GM18505 (cell line): ENCODE results near the gene PRDM16.

Experiments used
- ATAC-seq: cut with Tn5 transposase; IDR thresholded peaks from one replicate; pipeline ENCODE4 v1.9.1; 2021; ENCODE audit not compliant: unreplicated experiment
- POLR2A ChIP-seq: IDR thresholded peaks from 4 replicates; pipeline ENCODE4 v1.6.1; 2011; ENCODE audit warnings: borderline replicate concordance; ENCODE audit not compliant: insufficient read depth, insufficient read length; ENCODE audit errors: extremely low read depth

The PRDM16 gene

DNA sequence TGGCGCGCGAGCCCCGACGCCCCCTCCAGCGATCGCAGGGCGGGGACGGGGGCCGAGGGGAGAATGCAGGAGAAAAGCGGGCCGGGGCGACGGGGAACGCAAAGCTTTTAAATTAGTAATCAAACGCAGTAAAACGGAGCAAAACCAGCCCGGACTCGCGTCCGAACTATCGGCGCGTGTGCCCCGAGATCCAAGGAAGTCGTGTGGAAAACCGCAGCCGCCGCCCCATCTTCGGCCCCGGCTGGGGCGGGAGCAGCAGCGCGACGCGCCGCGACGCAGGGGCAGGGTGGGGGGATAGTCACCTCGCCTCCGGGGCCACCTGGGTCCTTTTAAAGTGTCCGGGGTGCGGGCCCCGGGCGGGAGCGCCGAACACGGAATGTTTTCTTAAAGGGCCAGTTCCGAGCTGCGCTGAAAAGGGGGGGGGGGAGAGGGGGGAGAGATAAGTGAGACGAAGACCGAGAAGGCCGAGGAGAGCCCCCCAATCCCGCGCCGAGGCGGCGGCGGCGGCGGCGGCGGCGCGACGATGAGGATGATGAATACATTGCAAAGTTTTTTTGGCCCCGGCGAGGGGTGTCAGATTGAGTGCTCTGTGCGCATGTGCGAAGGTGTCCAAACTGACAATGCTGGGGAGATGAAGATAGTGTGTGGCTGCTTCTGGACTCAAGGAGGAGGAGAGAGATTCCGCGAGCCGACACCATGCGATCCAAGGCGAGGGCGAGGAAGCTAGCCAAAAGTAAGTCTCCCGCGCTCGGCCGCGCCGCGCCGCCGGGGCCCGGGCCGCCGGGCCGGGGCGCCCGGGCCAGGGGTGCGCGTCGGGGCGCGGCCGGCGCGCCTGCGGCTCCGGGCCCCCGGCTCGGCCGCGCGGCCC is at the start of gene PRDM16:
Gene PRDM16, plus strand, starts transcription at position 640 of the 868 bp plus-strand sequence. Its CDS starts 57 bp downstream, at position 697.
- no peak for ATAC-seq

DNA sequence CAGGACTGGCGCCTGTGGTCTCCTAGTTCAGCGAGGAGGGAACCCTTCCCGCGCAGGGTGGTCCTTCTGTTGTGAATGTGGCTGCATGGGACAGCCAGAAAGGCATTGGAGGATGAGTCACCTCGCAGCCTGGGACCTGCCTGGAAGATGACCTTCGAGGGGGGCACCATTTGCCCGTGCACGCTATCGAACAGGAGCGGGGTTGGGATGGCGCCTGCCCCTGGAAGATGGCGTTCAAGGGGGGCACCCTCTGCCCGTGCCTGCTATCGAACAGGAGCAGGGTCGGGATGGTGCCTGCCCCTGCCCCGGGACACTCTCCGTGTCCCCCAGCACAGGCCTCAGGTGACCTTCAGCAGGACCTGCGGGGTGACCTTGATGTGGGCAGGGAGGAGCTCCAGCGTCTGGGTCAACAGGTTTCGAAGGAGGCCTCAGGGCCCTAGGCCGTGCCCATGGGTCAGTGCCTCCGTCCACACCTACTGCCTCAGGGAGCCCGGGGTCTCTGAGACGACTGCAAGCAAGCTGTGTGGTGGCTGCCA is 49.4 kb upstream of the PRDM16 start:
- no peak for TF ChIP-seq POLR2A
- no peak for ATAC-seq

More for the DNA sequence above, at the start of gene PRDM16:
- no peak for TF ChIP-seq POLR2A

DNA sequence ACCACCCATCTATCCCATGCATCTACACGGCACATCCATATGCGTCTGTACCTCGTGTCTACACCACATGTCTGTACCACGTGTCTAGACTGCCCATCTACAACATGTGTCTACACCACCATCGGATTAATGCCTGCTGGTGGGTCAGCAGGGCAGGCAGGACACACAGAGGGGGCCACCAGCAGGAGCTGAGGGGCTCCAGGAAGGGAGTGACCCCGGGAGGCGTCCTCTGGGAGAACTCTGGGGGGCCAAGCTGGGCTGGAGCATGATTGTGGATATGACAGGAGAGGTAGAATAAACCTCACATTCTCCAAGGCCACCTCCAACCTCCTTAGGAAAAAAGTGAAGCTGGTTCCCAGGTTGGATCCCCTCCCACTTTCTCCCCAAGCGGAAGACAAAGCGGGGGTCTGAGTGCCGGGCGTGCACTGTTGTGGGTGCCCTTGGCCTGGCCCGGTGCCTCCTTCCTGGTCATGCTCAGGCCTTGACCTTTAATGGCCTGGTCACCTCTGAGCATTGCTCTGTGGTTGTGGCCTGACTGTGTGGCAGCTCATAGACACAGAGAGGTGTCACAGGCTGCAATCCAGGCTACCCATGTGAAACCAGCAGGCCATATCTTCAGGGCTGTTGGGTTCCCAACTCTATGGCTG is 48.6 kb upstream of the PRDM16 start:
- no peak for ATAC-seq
- no peak for TF ChIP-seq POLR2A

DNA sequence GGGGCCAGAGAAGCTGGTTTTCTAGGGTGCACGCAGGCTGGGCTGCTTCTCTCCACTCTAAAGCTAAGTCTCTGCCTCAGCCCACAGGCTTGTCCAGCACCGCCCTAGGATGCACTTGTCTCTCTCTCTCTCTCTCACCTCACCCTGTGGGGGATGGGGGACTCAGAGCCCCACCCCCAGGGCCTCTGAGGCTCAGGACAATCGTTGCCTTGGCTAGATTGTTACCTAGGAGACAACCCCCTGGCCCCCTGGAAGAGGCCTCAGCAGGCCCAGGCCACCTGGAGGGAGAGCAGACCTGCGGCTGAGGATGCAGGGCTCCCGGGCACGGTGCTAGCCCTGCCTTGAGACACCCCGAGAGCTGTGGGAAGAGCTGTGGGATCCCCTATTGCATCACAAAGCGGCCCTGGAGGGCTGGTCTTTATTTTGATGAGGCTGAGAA is 47.8 kb upstream of the PRDM16 start, which contains the start of gene ACTRT2:
Gene ACTRT2, plus strand, starts transcription at position 235 of the 439 bp plus-strand sequence. CDS start 220 bp downstream, outside the sequence.
- no peak for TF ChIP-seq POLR2A
- no peak for ATAC-seq

DNA sequence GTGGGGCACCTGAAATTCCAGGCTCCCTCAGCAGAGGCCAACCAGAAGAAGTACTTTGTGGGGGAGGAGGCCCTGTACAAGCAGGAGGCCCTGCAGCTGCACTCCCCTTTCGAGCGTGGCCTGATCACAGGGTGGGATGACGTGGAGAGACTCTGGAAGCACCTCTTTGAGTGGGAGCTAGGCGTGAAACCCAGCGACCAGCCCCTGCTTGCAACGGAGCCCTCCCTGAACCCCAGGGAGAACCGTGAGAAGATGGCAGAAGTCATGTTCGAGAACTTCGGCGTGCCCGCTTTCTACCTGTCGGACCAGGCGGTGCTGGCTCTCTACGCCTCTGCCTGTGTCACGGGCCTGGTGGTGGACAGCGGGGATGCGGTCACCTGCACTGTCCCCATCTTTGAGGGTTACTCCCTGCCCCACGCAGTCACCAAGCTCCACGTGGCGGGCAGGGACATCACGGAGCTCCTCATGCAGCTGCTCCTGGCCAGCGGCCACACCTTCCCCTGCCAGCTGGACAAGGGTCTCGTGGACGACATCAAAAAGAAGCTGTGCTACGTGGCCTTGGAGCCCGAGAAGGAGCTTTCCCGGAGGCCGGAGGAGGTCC is 47.1 kb upstream of the PRDM16 start:
- TF ChIP-seq POLR2A, result no peak
- ATAC-seq, result no peak

DNA sequence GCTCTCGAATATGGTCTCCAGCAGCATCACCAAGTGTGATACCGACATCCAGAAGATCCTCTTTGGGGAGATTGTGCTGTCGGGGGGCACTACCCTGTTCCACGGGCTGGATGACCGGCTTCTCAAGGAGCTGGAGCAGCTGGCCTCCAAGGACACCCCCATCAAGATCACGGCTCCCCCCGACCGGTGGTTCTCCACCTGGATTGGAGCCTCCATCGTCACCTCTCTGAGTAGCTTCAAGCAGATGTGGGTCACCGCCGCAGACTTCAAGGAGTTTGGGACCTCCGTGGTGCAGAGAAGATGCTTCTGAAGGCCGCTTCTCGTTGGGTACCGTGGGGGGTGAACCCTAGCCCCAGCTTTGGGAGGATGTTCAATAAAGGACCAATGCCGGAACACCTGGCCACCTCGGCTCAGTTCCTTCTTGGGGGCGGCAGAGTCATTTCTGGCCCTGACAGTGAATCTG is 46.5 kb upstream of the PRDM16 start:
- no peak for TF ChIP-seq POLR2A
- no peak for ATAC-seq

DNA sequence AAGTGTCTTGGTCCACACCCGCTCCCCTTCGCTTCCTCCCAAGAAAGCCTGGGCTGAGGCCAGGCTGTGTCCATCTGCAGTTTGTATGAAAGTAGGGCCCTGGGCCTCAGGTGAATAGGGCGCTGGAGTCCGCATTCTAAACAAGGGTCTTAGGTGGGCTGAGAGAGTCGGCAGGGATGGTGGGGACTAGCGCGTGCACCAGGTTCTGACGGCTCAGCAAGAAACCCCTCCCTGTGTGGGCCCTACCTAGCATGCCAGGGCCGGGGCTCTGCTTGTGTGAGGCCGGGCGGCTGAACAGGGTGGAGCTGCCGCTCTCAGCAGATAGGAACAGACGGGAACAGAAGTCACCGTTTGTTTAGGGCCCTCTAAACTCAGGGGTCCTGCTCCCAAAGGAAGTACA is 46.0 kb upstream of the PRDM16 start:
- TF ChIP-seq POLR2A, result no peak
- no peak for ATAC-seq

DNA sequence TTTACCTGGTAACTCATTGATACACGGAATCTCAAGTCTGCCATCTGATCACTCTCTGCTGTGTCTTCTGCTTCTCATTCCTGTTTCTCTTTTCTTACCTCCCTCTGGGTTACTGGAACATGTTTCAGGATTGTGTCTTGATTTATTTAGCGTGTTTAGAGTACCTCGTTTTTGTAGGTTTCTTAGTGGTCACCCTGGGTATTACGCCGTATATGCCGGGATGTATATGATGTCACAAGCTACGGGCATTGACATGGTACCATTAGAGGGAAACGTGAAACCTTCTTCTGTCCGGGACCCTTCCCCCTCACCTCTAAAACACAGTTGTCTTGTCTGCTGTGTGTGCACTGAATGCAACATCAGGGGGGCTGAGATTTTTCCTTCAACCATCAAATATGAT is 45.0 kb upstream of the PRDM16 start:
- TF ChIP-seq POLR2A, result no peak
- ATAC-seq, result no peak

DNA sequence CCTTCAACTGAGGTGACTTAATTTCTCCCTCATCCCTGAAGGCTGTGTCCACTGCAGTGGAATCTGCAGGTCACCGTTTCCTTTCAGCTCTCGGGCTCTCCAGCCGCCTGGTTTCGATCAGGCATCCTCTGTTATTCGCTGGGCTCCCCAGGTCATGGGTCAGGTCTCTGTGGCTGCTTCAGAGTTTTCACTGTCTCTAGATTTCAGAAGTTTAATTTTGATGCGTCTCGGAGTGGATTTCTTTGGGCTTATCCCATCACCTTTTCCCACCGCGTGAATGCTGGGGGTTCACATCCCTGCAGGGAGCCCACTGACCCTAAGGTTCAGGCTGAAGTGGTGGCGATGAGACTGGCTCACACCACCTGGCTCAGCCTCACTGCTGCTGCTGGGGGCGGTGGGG is 44.4 kb upstream of the PRDM16 start:
- no peak for ATAC-seq
- TF ChIP-seq POLR2A, result no peak

DNA sequence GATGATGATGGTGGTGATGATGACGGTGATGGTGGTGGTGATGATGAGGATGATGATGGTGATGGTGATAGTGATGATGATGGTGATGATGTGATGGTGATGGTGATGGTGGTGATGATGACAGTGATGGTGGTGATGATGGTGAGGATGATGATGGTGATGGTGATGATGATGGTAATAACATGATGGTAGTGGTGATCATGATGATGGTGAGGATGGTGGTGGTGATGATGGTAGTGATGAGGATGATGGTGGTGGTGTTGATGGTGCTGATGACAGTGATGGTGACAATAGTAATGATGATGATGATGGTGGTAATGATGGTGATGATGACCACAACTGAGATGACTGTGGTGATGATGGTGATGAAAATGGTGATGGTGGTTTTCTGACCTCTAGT is 42.9 kb upstream of the PRDM16 start:
- no peak for TF ChIP-seq POLR2A
- ATAC-seq, result no peak

DNA sequence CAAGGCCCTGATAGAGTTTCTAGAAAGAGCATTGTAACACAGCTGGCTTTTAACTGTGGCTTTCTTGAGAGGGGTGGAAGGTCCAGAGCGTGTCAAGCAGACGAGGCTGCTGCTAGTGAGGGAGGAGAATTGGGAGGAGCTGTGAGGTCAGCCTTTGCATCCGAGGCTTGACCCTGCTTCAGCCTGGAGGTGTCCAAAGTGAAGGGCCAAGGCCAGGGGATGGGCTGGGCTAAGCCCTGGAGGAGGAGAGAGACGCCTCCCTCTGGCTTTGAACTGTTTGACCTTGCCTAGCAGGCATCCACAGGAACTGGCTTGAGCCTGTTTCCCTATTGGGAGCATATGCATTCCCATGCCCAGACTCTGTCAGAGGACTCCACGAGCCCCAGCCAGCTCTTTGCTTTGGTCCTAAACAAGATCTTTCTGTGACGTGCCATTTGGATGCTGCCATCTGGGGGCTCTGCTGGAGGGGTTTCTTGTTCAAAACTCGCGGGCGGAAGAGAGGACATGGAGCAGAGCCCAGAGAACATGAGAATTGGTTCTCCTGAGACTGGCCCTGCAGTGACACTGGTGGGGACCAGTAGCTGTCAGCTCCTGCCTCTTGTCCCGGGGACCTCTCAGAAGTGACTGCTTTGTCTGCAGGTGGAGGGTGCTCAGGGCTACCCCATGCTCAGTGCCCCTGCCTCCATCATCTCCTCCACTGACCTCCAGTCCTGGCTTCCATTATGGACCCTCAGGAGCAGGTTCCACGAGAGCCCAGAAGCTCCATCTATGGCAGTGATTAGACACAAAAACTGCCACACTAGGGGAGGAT is 42.2 kb upstream of the PRDM16 start:
- no peak for ATAC-seq

DNA sequence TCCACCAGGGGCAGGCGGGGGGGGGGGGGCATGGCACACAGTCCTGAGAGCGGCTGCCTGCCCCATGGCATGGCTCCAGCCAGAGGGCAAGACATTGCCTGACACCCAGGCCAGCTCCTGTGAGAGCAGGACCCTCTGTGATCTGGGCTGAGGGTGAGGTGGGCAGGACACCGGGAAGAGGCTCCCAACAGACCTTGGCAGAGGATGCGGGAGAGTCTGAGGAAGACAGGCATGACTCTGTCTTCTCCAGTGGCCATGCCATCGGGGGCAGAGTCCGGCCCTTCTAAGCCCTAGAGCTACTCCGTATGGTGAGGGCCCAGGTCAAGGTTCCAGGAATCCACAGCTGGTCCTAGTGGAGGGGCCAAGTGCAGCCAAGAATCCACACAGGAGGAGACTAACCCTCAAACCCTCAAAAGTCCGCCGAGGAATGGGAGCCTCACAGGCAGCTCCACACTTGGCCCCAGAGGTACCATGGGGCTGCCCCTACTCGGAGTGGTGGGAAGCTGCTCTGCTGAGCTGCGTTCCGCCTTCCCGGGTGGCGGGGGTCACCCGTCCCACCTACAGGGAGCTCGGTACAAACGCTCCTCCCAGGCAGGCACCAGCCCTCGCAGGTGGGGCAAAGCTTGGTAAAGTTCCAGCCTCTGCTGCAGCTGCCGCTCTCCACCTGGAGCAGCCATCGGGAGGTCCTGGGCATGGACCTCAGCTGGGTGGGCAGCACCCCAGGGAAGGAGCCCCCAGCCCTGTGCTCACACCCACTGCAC is 41.2 kb upstream of the PRDM16 start:
- no peak for ATAC-seq
- TF ChIP-seq POLR2A, result no peak

More for the DNA sequence above, 42.2 kb upstream of the PRDM16 start:
- no peak for TF ChIP-seq POLR2A
